Sigmoid colon (tissue), 7 donors: ENCODE results near the gene ABCD4. TPM values are rescaled to one million over a fixed set of nuclear protein-coding genes. Genes with fewer than 3 reads are reported as not detected.
A peak's percentile ranks its signal among the peaks of the same experiment; 100 is the strongest.

Experiments
- DNase-seq: peaks from one replicate; pipeline ENCODE4 v3.0.0-alpha.2; 2019
- H3K27ac ChIP-seq, 4 donors: fragments of 200-600 bp; sonication (generic); one replicate each; pipeline ENCODE4 v1.5.1; 2016 to 2019; ENCODE audit warnings: mild to moderate bottlenecking in 1 of 4
- H3K27me3 ChIP-seq, 3 donors: fragments of 200-600 bp; sonication (generic); one replicate each; pipeline ENCODE4 v1.5.1; 2019; ENCODE audit warnings: mild to moderate bottlenecking in 1 of 3
- H3K36me3 ChIP-seq, 4 donors: fragments of 200-600 bp; sonication (generic); one replicate each; pipeline ENCODE4 v1.5.1; 2016 to 2019
- H3K4me1 ChIP-seq, 4 donors: fragments of 200-600 bp; sonication (generic); one replicate each; pipeline ENCODE4 v1.5.1; 2017 to 2019
- H3K4me3 ChIP-seq, 4 donors: fragments of 200-600 bp; sonication (generic); one replicate each; pipeline ENCODE4 v1.5.1; 2017 to 2019; ENCODE audit warnings: mild to moderate bottlenecking in 2 of 4, moderate library complexity in 1 of 4
- H3K9me3 ChIP-seq, 4 donors: fragments of 200-600 bp in 3 of 4; sonication (generic) in 3 of 4; one replicate each; pipeline versions ENCODE4 v1.5.1 to v1.6.1; 2013 to 2019
- EP300 ChIP-seq, 4 donors: sonication (generic); formaldehyde crosslinking; IDR thresholded peaks; one replicate each; pipeline ENCODE4 v1.6.1; 2017; ENCODE audit warnings: antibody characterized with exemption in 4 of 4
- POLR2A ChIP-seq, 2 donors: fragments of 450-650 bp; IDR thresholded peaks; one replicate each; pipeline ENCODE4 v1.6.1; 2016; ENCODE audit warnings: antibody characterized with exemption in 2 of 2, mild to moderate bottlenecking in 2 of 2, moderate library complexity in 2 of 2
- POLR2AphosphoS5 ChIP-seq, 4 donors: sonication (generic); formaldehyde crosslinking; IDR thresholded peaks; one replicate each; pipeline ENCODE4 v1.6.1; 2017; ENCODE audit warnings: antibody characterized with exemption in 4 of 4
- WGBS, 2 donors: extraction: QIAGEN DNeasy Blood & Tissue Kit; methylation state at CpG; one replicate each; pipeline ENCODE4 v1.1.7; 2013; 5-methylcytosine and 5-hydroxymethylcytosine counted together
- intact Hi-C: fragments of 100-400 bp; cut with DNase I; formaldehyde crosslinking; loops from one replicate; pipeline ENCODE4 v1.15.1; 2023
- polyA plus RNA-seq, 3 donors: library from polyadenylated mRNA; stranded (reverse); fragments of 200-250 nt; gene quantifications; one replicate each; pipeline ENCODE4 v1.2.3, GENCODE V29; 2013
- total RNA-seq, 4 donors: library from RNA; depleted of rRNA; stranded (reverse); fragments of >200 nt; gene quantifications; one replicate each; pipeline ENCODE4 v1.1.0, GENCODE V29; 2016
- TF ChIP-seq, protein P1 (sequence below), 4 experiments: fragments of 450-650 bp in 3 of 4; fragments of 200-600 bp in 1 of 4; IDR thresholded peaks; one replicate each; pipeline ENCODE4 v1.5.1; 2016 to 2019; ENCODE audit warnings: antibody characterized with exemption in 4 of 4, mild to moderate bottlenecking in 3 of 4, moderate library complexity in 2 of 4
- donor health status: healthy with polysubstance abuse.
- donor health status: Bipolar disorder and iron deficiency.
- donor health status: healthy.

ABCD4 gene
- total and polyA plus RNA-seq, 7 donors: 13.6 to 50.1 (median 28.9) TPM

- H3K27ac ChIP-seq: no peak overlapping the region
- intact Hi-C loops: no loop called here
- peaks cover 0 to 69% (median 24%) of the 10 kb centered on the region in 3 donors for H3K27me3 ChIP-seq
- WGBS, 2 donors: 65 to 80% methylated on average over 17 of the region's 17 CpGs
- DNase-seq: peak; percentile 40
- H3K9me3 ChIP-seq: no peaks in the 10 kb centered on the region
- no peaks in the 10 kb centered on the region for H3K36me3 ChIP-seq
- no peak overlapping the region for H3K4me3 ChIP-seq
- TF ChIP-seq POLR2A (IDR thresholded peaks at IDR 0.05): no peak
- TF ChIP-seq, protein P1, sequence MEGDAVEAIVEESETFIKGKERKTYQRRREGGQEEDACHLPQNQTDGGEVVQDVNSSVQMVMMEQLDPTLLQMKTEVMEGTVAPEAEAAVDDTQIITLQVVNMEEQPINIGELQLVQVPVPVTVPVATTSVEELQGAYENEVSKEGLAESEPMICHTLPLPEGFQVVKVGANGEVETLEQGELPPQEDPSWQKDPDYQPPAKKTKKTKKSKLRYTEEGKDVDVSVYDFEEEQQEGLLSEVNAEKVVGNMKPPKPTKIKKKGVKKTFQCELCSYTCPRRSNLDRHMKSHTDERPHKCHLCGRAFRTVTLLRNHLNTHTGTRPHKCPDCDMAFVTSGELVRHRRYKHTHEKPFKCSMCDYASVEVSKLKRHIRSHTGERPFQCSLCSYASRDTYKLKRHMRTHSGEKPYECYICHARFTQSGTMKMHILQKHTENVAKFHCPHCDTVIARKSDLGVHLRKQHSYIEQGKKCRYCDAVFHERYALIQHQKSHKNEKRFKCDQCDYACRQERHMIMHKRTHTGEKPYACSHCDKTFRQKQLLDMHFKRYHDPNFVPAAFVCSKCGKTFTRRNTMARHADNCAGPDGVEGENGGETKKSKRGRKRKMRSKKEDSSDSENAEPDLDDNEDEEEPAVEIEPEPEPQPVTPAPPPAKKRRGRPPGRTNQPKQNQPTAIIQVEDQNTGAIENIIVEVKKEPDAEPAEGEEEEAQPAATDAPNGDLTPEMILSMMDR (IDR thresholded peaks at IDR 0.05): no peak
- no peak for TF ChIP-seq POLR2AphosphoS5 (IDR thresholded peaks at IDR 0.05)
- TF ChIP-seq EP300 (IDR thresholded peaks at IDR 0.05): no peak
- no peaks in the 10 kb centered on the region for H3K4me1 ChIP-seq
Observed at GRCh38 chr14:74348735-74349463, 46.2 kb upstream of the ABCD4 start.

DNA sequence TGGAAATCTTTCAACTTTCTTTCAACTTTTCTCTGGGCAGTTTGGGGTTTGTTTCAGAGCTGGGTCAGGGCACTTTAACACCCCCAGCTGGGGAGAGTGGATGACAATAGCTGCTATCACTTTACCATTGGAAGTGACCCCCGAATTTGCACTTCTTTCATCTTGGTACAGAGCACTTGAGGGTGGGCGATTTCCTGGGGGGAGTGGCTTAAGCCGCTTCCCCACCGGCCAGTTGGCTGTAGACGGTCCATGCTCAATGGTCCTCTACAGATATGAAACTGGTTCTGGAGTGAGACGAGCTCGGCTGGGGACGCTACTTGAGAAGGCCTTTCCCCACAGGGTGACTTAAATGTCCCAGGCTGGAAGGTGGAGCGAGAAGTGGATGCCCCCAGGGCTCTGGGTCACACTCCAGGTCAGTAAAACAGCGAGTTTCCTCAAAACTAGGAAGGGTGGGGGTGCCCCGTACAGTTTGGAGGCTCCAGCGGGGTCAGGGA lies 45.6 kb upstream of the ABCD4 start, which contains the start of gene VRTN:
TSS of gene VRTN (plus strand) at position 231 of the 494 bp plus-strand sequence. CDS start 8,313 bp downstream, outside the sequence.
- Histone ChIP-seq H3K27ac (no peak within 1 kb of the TSS), H3K27me3 (peaks cover 0 to 74% (median 24%) of the 10 kb centered on the region in 3 donors), H3K4me1 (no peaks in the 10 kb centered on the region), H3K9me3 (no peaks in the 10 kb centered on the region), H3K36me3 (no peaks in the 10 kb centered on the region), H3K4me3 (no peak within 1 kb of the TSS)
- no peak for TF ChIP-seq POLR2AphosphoS5 (IDR thresholded peaks at IDR 0.05)
- no peak for TF ChIP-seq EP300 (IDR thresholded peaks at IDR 0.05)
- TF ChIP-seq POLR2A (IDR thresholded peaks at IDR 0.05): no peak
- TF ChIP-seq, protein P1 (IDR thresholded peaks at IDR 0.05): no peak
- 77 to 82% methylated on average over 12 of the region's 12 CpGs for WGBS, 2 donors
- peak; percentile 34 for DNase-seq
- intact Hi-C loops: no loop called here

- no peak for DNase-seq
- peaks cover 0 to 72% (median 24%) of the 10 kb centered on the region in 3 donors for H3K27me3 ChIP-seq
- H3K4me3 ChIP-seq: no peak overlapping the region
- H3K9me3 ChIP-seq: no peaks in the 10 kb centered on the region
- intact Hi-C loops: no loop called here
- WGBS, 2 donors: 63 to 69% methylated on average over 1 of the region's 1 CpG
- TF ChIP-seq, protein P1 (IDR thresholded peaks at IDR 0.05): no peak
- TF ChIP-seq EP300 (IDR thresholded peaks at IDR 0.05): no peak
- no peak for TF ChIP-seq POLR2A (IDR thresholded peaks at IDR 0.05)
- TF ChIP-seq POLR2AphosphoS5 (IDR thresholded peaks at IDR 0.05): no peak
- no peak overlapping the region for H3K27ac ChIP-seq
- H3K36me3 ChIP-seq: no peaks in the 10 kb centered on the region
- no peaks in the 10 kb centered on the region for H3K4me1 ChIP-seq
Observed at GRCh38 chr14:74347795-74348100, 45.0 kb upstream of the ABCD4 start.

DNA sequence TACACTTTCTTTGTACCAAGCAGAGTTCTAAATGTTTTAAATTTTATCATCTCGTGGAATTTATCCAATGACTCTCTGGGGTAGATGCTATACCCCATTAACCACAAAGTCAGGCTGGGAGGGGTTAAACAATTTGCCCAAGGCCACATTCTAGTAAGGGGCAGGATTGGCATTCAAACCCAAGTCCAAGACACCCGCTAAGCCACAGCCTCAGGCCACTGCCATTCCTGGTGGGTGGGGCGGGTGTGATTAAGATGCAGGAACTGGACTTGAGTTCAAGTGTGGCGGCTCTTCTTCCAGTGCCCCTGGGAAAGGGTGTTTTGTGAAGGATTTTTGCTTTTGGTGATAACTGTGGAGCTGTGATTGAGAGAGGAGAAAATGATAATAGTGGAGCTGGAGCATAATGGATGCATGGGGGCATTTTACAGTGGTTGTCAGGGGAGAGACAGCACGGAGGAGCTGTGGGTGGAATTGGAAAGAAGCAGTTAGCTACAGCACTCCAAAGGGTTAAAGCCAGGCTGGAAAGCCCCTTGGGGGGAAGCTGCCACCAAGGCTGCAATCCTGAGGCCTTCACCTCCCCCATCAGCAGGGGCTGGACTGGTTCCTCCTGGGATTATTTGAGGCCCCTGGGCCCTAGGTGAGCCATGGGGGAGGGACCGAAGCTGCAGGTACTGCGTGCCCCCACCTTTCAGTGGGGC lies 44.5 kb upstream of the ABCD4 start:
- DNase-seq: peak; percentile 43
- no peak for TF ChIP-seq POLR2A (IDR thresholded peaks at IDR 0.05)
- no peak for TF ChIP-seq EP300 (IDR thresholded peaks at IDR 0.05)
- Histone ChIP-seq H3K27ac (no peak overlapping the region), H3K27me3 (peaks cover 0 to 67% (median 24%) of the 10 kb centered on the region in 3 donors), H3K36me3 (no peaks in the 10 kb centered on the region), H3K9me3 (no peaks in the 10 kb centered on the region), H3K4me1 (no peaks in the 10 kb centered on the region), H3K4me3 (no peak overlapping the region)
- intact Hi-C loops: no loop called here
- 81 to 84% methylated on average over 7 of the region's 7 CpGs for WGBS, 2 donors

DNA sequence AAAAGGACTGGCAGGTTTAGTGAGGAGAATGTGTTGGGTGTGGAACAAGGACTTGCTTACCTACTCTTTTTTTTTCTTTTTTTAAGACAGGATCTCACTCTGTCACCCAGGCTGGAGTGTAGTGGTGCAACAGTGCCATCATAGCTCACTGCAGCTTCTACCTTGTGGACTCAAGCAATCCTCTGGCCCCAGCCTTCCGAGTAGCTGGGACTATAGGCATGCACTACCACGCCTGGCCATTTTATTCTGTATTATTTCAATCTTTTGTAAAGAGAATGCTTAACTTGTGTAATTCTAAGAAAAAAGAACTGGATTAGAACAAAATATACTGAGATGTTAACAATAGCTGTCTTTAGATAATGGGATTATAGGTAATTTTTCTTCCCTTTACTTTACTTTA lies 43.6 kb upstream of the ABCD4 start:
- intact Hi-C loops: no loop called here
- TF ChIP-seq, protein P1 (IDR thresholded peaks at IDR 0.05): no peak
- TF ChIP-seq POLR2A (IDR thresholded peaks at IDR 0.05) (no peak), EP300 (IDR thresholded peaks at IDR 0.05) (no peak), POLR2AphosphoS5 (IDR thresholded peaks at IDR 0.05) (no peak)
- Histone ChIP-seq H3K4me1 (no peaks in the 10 kb centered on the region), H3K27ac (no peak overlapping the region), H3K4me3 (no peak overlapping the region), H3K36me3 (no peaks in the 10 kb centered on the region), H3K9me3 (no peaks in the 10 kb centered on the region), H3K27me3 (peaks cover 0 to 59% (median 24%) of the 10 kb centered on the region in 3 donors)
- peak; percentile 2 for DNase-seq
- WGBS, 2 donors: 84 to 85% methylated on average over 2 of the region's 2 CpGs
